ENCODE results near the gene GRIN3A. TPM values are rescaled to one million over a fixed set of nuclear protein-coding genes. Genes with fewer than 3 reads are reported as not detected.

Gene GRIN3A
- total RNA-seq, 1 experiment from 2014 or later, result 0.02 TPM

DNA sequence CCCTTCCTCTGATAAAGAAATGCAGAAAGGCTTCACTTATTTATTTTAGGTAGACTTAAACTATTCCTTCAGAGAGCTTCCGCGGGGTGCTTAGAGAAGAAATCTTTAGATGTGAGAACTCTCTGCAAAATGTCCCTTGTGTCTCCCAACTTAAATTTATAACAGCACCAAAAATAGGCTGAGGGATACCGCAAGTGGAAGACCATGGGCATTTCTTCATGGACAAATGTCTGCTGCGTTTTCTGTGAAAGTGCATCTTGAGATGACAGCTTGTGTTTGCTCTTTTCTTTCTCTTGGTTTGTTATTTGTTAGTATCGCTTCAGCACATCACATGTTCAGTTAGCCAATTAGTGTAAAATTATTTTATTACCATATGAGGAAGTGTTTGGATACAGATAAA, 15.3 kb upstream of the GRIN3A start (continued):
- TF ChIP-seq, protein P1, sequence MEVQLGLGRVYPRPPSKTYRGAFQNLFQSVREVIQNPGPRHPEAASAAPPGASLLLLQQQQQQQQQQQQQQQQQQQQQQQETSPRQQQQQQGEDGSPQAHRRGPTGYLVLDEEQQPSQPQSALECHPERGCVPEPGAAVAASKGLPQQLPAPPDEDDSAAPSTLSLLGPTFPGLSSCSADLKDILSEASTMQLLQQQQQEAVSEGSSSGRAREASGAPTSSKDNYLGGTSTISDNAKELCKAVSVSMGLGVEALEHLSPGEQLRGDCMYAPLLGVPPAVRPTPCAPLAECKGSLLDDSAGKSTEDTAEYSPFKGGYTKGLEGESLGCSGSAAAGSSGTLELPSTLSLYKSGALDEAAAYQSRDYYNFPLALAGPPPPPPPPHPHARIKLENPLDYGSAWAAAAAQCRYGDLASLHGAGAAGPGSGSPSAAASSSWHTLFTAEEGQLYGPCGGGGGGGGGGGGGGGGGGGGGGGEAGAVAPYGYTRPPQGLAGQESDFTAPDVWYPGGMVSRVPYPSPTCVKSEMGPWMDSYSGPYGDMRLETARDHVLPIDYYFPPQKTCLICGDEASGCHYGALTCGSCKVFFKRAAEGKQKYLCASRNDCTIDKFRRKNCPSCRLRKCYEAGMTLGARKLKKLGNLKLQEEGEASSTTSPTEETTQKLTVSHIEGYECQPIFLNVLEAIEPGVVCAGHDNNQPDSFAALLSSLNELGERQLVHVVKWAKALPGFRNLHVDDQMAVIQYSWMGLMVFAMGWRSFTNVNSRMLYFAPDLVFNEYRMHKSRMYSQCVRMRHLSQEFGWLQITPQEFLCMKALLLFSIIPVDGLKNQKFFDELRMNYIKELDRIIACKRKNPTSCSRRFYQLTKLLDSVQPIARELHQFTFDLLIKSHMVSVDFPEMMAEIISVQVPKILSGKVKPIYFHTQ (CRISPR knock-in tag; IDR thresholded peaks at IDR 0.05), result no peak
- TF ChIP-seq, protein P2, sequence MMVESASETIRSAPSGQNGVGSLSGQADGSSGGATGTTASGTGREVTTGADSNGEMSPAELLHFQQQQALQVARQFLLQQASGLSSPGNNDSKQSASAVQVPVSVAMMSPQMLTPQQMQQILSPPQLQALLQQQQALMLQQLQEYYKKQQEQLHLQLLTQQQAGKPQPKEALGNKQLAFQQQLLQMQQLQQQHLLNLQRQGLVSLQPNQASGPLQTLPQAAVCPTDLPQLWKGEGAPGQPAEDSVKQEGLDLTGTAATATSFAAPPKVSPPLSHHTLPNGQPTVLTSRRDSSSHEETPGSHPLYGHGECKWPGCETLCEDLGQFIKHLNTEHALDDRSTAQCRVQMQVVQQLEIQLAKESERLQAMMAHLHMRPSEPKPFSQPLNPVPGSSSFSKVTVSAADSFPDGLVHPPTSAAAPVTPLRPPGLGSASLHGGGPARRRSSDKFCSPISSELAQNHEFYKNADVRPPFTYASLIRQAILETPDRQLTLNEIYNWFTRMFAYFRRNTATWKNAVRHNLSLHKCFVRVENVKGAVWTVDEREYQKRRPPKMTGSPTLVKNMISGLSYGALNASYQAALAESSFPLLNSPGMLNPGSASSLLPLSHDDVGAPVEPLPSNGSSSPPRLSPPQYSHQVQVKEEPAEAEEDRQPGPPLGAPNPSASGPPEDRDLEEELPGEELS (CRISPR knock-in tag; IDR thresholded peaks at IDR 0.05), result no peak
- no peak for TF ChIP-seq RORB (CRISPR knock-in tag; IDR thresholded peaks at IDR 0.05)
- no peak for TF ChIP-seq GTF2I (CRISPR knock-in tag; conservative IDR thresholded peaks at IDR 0.05)
- TF ChIP-seq ZNF416 (CRISPR knock-in tag; IDR thresholded peaks at IDR 0.05), result no peak
- no peak for TF ChIP-seq IRF2 (CRISPR knock-in tag; IDR thresholded peaks at IDR 0.05; ENCODE audit: borderline replicate concordance, low read depth)
- TF ChIP-seq, protein P3, sequence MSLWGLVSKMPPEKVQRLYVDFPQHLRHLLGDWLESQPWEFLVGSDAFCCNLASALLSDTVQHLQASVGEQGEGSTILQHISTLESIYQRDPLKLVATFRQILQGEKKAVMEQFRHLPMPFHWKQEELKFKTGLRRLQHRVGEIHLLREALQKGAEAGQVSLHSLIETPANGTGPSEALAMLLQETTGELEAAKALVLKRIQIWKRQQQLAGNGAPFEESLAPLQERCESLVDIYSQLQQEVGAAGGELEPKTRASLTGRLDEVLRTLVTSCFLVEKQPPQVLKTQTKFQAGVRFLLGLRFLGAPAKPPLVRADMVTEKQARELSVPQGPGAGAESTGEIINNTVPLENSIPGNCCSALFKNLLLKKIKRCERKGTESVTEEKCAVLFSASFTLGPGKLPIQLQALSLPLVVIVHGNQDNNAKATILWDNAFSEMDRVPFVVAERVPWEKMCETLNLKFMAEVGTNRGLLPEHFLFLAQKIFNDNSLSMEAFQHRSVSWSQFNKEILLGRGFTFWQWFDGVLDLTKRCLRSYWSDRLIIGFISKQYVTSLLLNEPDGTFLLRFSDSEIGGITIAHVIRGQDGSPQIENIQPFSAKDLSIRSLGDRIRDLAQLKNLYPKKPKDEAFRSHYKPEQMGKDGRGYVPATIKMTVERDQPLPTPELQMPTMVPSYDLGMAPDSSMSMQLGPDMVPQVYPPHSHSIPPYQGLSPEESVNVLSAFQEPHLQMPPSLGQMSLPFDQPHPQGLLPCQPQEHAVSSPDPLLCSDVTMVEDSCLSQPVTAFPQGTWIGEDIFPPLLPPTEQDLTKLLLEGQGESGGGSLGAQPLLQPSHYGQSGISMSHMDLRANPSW (CRISPR knock-in tag; conservative IDR thresholded peaks at IDR 0.05; ENCODE audit: low read depth), result no peak

DNA sequence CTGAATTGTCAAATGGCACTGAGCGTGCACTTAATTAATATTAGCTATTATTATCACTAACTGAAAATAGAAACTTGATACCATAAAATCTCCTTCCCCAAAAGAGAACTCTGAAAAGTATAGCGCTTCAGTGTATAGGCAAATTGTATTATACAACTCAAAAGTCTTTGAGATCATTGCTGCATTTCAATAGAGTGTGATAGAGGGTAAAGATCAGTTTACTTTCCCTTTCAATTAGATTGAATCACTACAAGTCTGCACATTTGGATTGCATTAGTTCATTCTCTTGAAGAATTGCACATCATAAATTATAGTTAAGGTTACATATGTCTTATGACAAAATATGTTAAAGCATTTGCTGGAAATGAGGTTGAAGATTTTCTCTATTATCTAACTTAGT, 13.4 kb upstream of the GRIN3A start:
- Mint-ChIP-seq H3K9me3 (peaks cover 10% of the 10 kb centered on the region), H3K27me3 (ENCODE audit: low read depth) (no peaks in the 10 kb centered on the region), H3K4me1 (peaks cover 2% of the 10 kb centered on the region), H3K27ac (no peak overlapping the region), H3K36me3 (no peaks in the 10 kb centered on the region), H3K4me3 (no peak overlapping the region)
- DNase-seq (ENCODE audit: low spot score) (no peak), ATAC-seq (no peak)
- POLR2A ChIA-PET, result no interaction called here
- no peak for TF ChIP-seq NR1H2 (CRISPR knock-in tag; IDR thresholded peaks at IDR 0.05)
- TF ChIP-seq FOXK1 (CRISPR knock-in tag; IDR thresholded peaks at IDR 0.05), result no peak
- CTCF ChIA-PET, result no interaction called here

DNA sequence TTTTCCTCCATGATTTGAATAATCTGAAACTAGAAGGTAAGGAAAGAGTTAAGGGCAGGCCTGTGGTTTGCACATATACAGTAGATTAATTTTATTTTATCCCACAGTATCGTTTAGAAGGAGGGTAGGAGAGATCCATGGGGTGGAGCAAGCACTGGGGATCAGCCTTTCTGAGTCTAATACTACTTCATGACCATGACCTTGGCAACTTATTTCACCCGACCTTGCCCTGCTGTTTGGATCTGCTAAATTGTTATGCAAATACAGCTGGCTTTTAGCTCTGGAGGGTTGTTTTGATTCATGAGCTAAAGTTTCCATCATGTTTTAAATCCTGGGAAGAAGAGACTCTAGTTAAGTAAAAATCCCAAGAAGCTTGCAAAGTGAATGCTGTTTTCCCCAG, 864 bp upstream of the GRIN3A start:
- no peak for ATAC-seq
- no peak for DNase-seq (ENCODE audit: low spot score)
- POLR2A ChIA-PET, result no interaction called here
- Mint-ChIP-seq H3K4me3 (peak overlapping the region; percentile 78), H3K36me3 (no peaks in the 10 kb centered on the region), H3K4me1 (peaks cover 31% of the 10 kb centered on the region), H3K9me3 (no peaks in the 10 kb centered on the region), H3K27me3 (ENCODE audit: low read depth) (peaks cover 66% of the 10 kb centered on the region), H3K27ac (no peak overlapping the region)
- CTCF ChIA-PET, result interaction anchor here (1.7 to 4.2 kb wide), 3 partner anchors 11 to 53 kb away, joined by 4 to 40 read pairs (median 6); no protein-coding TSS in a partner anchor
- TF ChIP-seq OVOL2 (CRISPR knock-in tag; IDR thresholded peaks at IDR 0.05; ENCODE audit: borderline replicate concordance) (no peak), MYBL2 (CRISPR knock-in tag; IDR thresholded peaks at IDR 0.05) (no peak)
- TF ChIP-seq, protein P4, sequence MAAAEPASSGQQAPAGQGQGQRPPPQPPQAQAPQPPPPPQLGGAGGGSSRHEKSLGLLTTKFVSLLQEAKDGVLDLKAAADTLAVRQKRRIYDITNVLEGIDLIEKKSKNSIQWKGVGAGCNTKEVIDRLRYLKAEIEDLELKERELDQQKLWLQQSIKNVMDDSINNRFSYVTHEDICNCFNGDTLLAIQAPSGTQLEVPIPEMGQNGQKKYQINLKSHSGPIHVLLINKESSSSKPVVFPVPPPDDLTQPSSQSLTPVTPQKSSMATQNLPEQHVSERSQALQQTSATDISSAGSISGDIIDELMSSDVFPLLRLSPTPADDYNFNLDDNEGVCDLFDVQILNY (CRISPR knock-in tag; IDR thresholded peaks at IDR 0.05), result no peak
- TF ChIP-seq, protein P1 (CRISPR knock-in tag; IDR thresholded peaks at IDR 0.05), result no peak
